Gastroesophageal sphincter (tissue), 4 donors: ENCODE measurements around the gene CCDC40. TPM values are rescaled to one million over a fixed set of nuclear protein-coding genes. Genes with fewer than 3 reads are reported as not detected.

Source experiments
- ATAC-seq: fragments of 150-250 bp; one replicate; pipeline ENCODE4 v1.9.1; 2016; ENCODE audit warnings: mild to moderate bottlenecking, moderate library complexity
- H3K27ac ChIP-seq, 4 donors: fragments of 200-600 bp; sonication (generic) in 3 of 4; 1 replicate in 3 of 4; 2 replicates in 1 of 4; pipeline ENCODE4 v1.5.1; 2016 to 2019
- H3K27me3 ChIP-seq: fragments of 200-600 bp; sonication (generic); one replicate; pipeline ENCODE4 v1.5.1; 2019
- H3K36me3 ChIP-seq, 2 donors: fragments of 200-600 bp; sonication (generic); one replicate each; pipeline ENCODE4 v1.5.1; 2019; ENCODE audit warnings: control low read depth in 1 of 2
- H3K4me1 ChIP-seq, 3 donors: fragments of 200-600 bp; sonication (generic); 1 replicate in 2 of 3; 2 replicates in 1 of 3; pipeline ENCODE4 v1.5.1; 2016 to 2019; ENCODE audit warnings: control low read depth in 2 of 3
- H3K4me3 ChIP-seq, 2 donors: fragments of 200-600 bp; sonication (generic); one replicate each; pipeline ENCODE4 v1.5.1; 2019; ENCODE audit warnings: mild to moderate bottlenecking in 1 of 2, moderate library complexity in 1 of 2
- H3K9me3 ChIP-seq, 3 donors: fragments of 200-600 bp; sonication (generic); one replicate each; pipeline ENCODE4 v1.5.1; 2017 to 2019; ENCODE audit warnings: control low read depth in 2 of 3
- CTCF ChIP-seq, 4 experiments: fragments of 200-600 bp in 2 of 4; fragments of 450-650 bp in 2 of 4; sonication (generic) in 1 of 4; IDR thresholded peaks; one replicate each; pipeline ENCODE4 v1.5.1; 2017 to 2019; ENCODE audit warnings: antibody characterized with exemption in 4 of 4, mild to moderate bottlenecking in 2 of 4, moderate library complexity in 2 of 4
- EP300 ChIP-seq: sonication (generic); formaldehyde crosslinking; IDR thresholded peaks from one replicate; pipeline ENCODE4 v1.6.1; 2017; ENCODE audit warnings: antibody characterized with exemption, mild to moderate bottlenecking
- POLR2A ChIP-seq, 2 donors: fragments of 450-650 bp; IDR thresholded peaks; one replicate each; pipeline ENCODE4 v1.6.1; 2017; ENCODE audit warnings: antibody characterized with exemption in 2 of 2, mild to moderate bottlenecking in 2 of 2, moderate library complexity in 1 of 2
- POLR2AphosphoS5 ChIP-seq: sonication (generic); formaldehyde crosslinking; IDR thresholded peaks from one replicate; pipeline ENCODE4 v1.6.1; 2017; ENCODE audit warnings: antibody characterized with exemption
- WGBS, 2 donors: methylation state at CpG; one replicate each; pipeline ENCODE4 v1.1.5; 2018; ENCODE audit warnings: low coverage in 1 of 2; 5-methylcytosine and 5-hydroxymethylcytosine counted together
- total RNA-seq, 4 donors: library from RNA; depleted of rRNA; stranded (reverse); fragments of >200 nt; gene quantifications; one replicate each; pipeline ENCODE4 v1.1.0, GENCODE V29; 2016

The CCDC40 gene
- total RNA-seq, 4 donors from 2014 or later, result 4.3 to 17.3 (median 5.5) TPM

DNA sequence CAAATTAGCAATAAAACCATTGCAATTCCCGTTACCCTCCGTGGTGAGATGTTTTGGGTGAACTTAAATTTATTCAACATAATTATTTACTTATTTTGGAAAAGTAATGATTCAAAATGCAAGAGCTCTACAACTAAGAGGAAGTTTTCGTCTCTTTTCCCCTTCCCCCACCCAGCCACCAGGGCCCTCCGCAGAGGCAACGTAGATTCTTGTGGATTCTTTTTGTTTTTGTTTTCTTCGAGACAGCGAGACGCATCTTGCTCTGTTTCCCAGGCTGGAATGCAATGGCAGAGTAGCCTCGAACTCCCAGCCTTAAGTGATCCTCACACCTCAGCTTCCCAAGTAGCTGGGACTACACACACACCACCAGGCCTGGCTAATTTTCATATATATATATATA lies 19.2 kb downstream of the CCDC40 start:
- no peak overlapping the region for H3K4me3 ChIP-seq
- H3K27me3 ChIP-seq, result no peaks in the 10 kb centered on the region
- TF ChIP-seq POLR2A (IDR thresholded peaks at IDR 0.05), result no peak
- no peak for TF ChIP-seq CTCF (IDR thresholded peaks at IDR 0.05)
- no peak for TF ChIP-seq POLR2AphosphoS5
- TF ChIP-seq EP300, result no peak
- H3K9me3 ChIP-seq, result no peaks in the 10 kb centered on the region
- peaks cover 0 to 5% (median 0%) of the 10 kb centered on the region in 3 donors for H3K4me1 ChIP-seq
- ATAC-seq, result no peak
- 82 to 90% methylated on average over 8 to 9 of the region's 9 CpGs for WGBS, 2 donors
- peaks cover 0 to 34% of the 10 kb centered on the region in 2 donors for H3K36me3 ChIP-seq
- no peak overlapping the region for H3K27ac ChIP-seq

DNA sequence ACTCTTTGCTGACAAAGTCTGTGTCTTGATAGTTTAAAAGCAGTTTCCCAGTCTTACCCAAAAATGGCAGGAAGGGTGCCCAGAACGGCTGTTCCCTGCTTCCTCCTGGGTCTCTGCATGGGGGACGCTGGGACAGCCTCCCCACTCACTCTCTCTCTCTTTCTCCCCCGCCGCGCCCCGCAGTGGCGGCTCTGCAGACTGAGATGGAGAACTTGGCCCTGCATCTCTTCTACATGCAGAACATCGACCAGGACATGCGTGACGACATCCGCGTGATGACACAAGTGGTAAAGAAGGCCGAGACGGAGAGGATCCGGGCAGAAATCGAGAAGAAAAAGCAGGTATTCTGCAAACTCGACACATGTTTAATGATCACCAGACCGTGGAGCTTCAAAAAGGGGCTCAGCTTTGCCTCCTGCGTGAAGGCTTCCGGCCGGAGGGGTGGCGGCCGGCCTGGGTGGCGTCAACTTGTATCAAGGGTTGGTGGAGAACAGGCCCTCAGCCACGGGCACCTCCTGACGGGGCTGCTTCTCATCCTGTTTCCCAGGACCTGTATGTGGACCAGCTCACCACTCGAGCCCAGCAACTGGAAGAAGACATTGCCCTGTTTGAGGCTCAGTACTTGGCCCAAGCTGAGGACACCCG lies 22.0 kb downstream of the CCDC40 start:
- ATAC-seq, result no peak

DNA sequence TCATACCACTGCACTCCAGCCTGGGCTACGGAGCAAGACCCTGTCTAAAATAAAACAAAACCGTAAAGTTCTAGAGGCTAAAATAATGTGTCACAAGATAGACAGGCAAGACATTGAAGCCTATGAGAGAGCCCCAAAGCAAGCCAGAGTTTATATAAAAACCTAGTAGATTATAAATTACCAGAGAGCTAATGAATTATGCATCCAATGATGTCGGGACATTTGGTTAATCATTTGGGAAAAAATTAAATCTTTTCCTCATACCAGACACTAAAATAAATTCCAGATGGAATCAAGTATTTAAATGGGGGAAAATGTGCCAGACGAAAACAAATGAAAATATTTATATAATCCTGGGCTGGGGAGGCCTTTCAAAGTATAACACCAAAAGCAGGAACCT lies 24.2 kb downstream of the CCDC40 start:
- no peak for ATAC-seq
- H3K4me1 ChIP-seq, result peaks cover 0 to 14% (median 0%) of the 10 kb centered on the region in 3 donors
- H3K9me3 ChIP-seq, result no peaks in the 10 kb centered on the region
- 45 to 59% methylated on average over 2 to 4 of the region's 4 CpGs for WGBS, 2 donors
- TF ChIP-seq POLR2A (IDR thresholded peaks at IDR 0.05), result no peak
- no peak for TF ChIP-seq CTCF (IDR thresholded peaks at IDR 0.05)
- peaks cover 0 to 18% of the 10 kb centered on the region in 2 donors for H3K36me3 ChIP-seq
- no peak overlapping the region for H3K27ac ChIP-seq
- H3K27me3 ChIP-seq, result no peaks in the 10 kb centered on the region
- no peak overlapping the region for H3K4me3 ChIP-seq

More for the DNA sequence above, 22.0 kb downstream of the CCDC40 start:
- H3K27ac ChIP-seq, result no peak overlapping the region
- TF ChIP-seq POLR2A (IDR thresholded peaks at IDR 0.05) (no peak), CTCF (IDR thresholded peaks at IDR 0.05) (no peak), POLR2AphosphoS5 (no peak), EP300 (no peak)
- H3K27me3 ChIP-seq, result no peaks in the 10 kb centered on the region
- no peaks in the 10 kb centered on the region for H3K9me3 ChIP-seq
- H3K36me3 ChIP-seq, result peaks cover 0 to 18% of the 10 kb centered on the region in 2 donors
- H3K4me1 ChIP-seq, result peaks cover 0 to 4% (median 0%) of the 10 kb centered on the region in 3 donors
- H3K4me3 ChIP-seq, result no peak overlapping the region
- WGBS, 2 donors, result 92 to 93% methylated on average over 2 to 15 of the region's 28 CpGs

GRCh38 chr17:80061421-80061820 lies 25.0 kb downstream of the CCDC40 start:
- H3K9me3 ChIP-seq, result no peaks in the 10 kb centered on the region
- peaks cover 0 to 14% (median 0%) of the 10 kb centered on the region in 3 donors for H3K4me1 ChIP-seq
- no peaks in the 10 kb centered on the region for H3K27me3 ChIP-seq
- ATAC-seq, result no peak
- no peak overlapping the region for H3K4me3 ChIP-seq
- no peak overlapping the region for H3K27ac ChIP-seq
- H3K36me3 ChIP-seq, result peaks cover 0 to 15% of the 10 kb centered on the region in 2 donors
- WGBS, 2 donors, result 88 to 96% methylated on average over 4 to 7 of the region's 12 CpGs
- no peak for TF ChIP-seq CTCF (IDR thresholded peaks at IDR 0.05)
- TF ChIP-seq POLR2AphosphoS5, result no peak
- TF ChIP-seq POLR2A (IDR thresholded peaks at IDR 0.05), result no peak
- no peak for TF ChIP-seq EP300
